ENCODE results near the gene ZNF317.
"Not testable (repeated sequence)": the region's sequence is repeated elsewhere in the genome, so short reads cannot be mapped to it uniquely, and the experiment has no call there.

The ZNF317 gene

GRCh38 chr19:9175326-9175725 is 35.1 kb downstream of the ZNF317 start:
- DNase-seq (ENCODE audit: low spot score), result no peak

GRCh38 chr19:9178901-9179300 is 38.7 kb downstream of the ZNF317 start, which contains the start of gene OR7D2:
OR7D2 (plus strand) TSS chr19:9178979; CDS start chr19:9185782, 6,803 bp downstream.
- DNase-seq (ENCODE audit: low spot score), result no peak

GRCh38 chr19:9183000-9183399 is 42.8 kb downstream of the ZNF317 start:
- no peak for DNase-seq (ENCODE audit: low spot score)

DNA sequence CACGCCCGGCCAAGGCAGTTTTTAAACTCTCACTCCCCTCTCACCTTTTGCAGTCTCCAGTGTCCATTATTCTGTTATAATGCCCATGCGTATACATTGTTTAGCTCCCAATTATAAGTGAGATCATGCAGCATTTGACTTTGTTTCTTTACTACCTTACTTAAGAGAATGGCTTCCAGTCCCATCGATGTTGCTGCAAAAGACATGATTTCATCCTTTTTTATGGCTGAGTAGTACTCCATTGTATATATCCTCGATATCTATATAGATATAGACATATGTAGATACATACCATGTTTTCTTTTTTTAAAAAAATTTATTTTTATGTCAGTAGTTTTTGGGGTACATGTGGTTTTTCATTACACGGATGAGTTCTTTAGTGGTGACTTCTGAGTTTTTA is 47.0 kb downstream of the ZNF317 start:
- no peak for DNase-seq (ENCODE audit: low spot score)

DNA sequence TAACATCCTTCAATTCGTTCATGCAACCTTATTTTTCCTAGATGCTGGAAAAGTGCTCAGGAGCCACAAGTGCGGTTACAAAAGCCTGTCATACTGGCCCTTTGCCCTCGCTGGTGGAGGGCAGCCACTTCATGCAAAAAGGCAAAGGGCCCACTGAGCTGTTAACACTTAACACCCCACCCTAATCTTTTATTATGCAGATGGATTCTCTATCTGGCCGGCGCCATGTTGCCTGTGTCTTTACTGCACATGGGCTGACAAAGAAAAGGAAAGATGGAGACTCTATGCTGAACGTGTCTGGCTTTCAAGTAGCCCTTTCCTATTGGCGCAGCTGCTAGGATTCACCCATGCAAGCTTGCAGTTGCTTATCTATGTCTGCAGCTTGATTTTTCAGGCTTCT is 49.3 kb downstream of the ZNF317 start:
- no peak for DNase-seq (ENCODE audit: low spot score)

DNA sequence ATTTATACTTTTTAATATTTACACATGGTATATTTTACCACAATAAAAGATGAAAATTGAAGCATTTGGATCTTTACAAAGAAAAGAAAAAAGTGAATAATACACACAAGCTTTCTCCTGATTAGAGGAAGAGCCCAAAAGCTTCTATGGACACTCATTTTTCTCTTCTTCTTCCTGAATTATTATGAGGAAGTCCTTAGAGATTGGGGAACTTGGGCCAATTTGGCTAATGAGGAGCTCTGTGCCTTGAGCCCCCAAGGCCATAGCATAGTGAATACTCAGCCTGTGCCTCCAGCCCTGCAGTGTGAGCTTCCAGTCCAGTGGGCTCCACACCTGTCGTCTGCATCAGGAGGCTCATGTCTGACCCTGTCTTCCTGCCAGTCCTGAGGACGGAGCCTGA is 57.8 kb downstream of the ZNF317 start:
- not testable (repeated sequence) for DNase-seq (ENCODE audit: low spot score)

DNA sequence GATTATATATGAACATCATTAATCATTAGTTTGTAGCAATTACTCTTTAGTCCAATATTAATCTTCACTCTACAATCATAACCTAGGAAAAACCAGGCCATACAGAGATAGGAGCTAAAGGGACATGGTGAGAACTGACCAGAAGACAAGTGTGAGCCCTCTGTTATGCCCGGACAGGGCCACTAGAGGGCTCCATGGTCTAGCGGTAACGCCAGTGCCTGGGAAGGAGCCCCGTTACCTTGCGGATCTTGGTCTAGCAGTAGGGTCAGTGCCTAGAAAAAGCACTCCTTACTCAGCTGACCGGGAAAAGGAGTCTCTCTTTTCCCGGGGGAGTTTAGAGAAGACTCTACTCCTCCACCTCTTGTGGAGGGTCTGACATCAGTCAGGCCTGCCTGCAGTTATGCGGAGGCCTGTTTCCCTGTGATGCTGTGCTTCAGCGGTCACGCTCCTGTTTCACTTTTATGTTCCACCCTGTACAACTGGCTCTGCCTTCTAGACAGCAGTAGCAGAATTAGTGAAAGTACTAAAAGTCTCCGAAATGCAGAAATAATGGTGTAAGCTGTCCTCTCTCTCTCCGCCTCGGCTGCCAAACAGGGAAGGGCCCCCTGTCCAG is 65.4 kb downstream of the ZNF317 start:
- peak; percentile 55 for DNase-seq (ENCODE audit: low spot score)
